Hepatic stellate cell (primary cell): ENCODE data around the gene RCN1.
"Not testable (repeated sequence)": the region's sequence is repeated elsewhere in the genome, so short reads cannot be mapped to it uniquely, and the experiment has no call there.

ENCODE experiments used
- DNase-seq: peaks from one replicate; pipeline ENCODE4 v3.0.0; 2011; ENCODE audit warnings: low spot score

Gene RCN1

DNA sequence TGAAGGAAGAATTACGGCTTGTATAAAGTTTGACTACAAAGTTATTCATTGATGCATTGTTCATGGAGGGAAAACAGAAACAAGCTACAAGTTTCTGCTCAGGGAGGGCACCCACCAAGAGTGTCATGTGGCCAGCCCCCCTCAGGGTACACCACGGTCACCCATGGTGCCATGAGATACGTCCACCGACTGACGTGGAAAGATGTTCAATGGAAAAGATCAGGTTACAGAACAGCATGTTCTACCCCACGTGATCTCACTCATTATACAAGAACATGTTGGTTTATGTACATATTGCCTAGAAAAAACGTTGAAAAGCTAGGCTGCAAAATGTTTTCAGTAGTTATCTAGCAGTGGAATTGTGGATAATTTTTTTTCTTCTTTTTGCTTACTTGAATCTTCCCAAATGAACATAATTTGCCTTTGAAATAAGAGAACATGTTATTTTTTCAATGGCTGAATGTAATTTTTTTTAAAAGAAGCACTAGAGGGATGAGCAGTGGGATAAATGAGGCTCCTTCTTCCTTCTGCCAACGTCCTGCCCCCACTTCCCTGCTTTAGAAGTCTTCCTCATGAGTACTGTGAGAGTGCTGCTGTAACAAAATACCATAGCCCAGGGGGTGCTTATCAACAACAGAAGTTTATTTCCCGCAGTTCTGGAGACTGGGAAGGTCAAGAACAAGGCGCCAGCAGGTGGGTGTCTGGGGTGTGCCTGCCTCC, 22.5 kb downstream of the RCN1 start:
- DNase-seq, result no peak

DNA sequence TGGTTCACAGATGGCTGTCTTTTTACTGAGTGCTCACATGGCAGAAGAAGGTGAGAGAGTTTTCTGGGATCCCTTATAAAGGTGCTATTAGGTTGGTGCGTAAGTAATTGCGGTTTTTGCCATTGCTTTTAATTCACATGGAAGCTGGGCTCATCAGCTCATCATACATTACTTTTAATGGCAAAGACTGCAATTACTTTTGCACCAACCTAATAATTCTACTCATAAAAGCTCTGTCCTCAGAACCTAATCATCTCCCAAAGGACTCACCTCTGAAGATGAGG, 23.0 kb downstream of the RCN1 start:
- DNase-seq, result no peak

GRCh38 chr11:32115446-32115845, 24.6 kb downstream of the RCN1 start:
- no peak for DNase-seq

DNA sequence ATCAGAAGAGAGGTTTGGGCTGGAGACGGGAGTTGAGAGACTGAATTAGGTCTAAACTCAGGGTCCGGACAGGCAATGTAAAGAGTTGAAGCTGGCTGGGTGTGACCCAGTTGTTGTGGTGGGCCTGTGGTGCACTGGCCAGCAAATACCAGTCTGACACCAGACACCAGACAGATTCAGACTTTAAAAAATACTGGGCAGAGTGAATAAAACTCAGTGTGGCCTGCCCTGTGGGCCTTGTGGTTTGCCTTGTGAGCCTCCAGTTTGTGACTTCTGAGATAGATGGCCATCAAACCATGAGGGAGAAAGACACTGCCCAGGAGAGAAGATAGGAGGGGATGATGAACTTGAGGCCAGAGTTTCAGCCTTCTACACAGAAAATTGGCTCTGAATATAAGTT, 25.8 kb downstream of the RCN1 start:
- no peak for DNase-seq

GRCh38 chr11:32118025-32118974, 27.4 kb downstream of the RCN1 start:
- DNase-seq, result no peak

- DNase-seq, result not testable (repeated sequence)
Measured at GRCh38 chr11:32119139-32119538, 28.3 kb downstream of the RCN1 start.

- no peak for DNase-seq
Measured at GRCh38 chr11:32121012-32121411, 30.1 kb downstream of the RCN1 start.

DNA sequence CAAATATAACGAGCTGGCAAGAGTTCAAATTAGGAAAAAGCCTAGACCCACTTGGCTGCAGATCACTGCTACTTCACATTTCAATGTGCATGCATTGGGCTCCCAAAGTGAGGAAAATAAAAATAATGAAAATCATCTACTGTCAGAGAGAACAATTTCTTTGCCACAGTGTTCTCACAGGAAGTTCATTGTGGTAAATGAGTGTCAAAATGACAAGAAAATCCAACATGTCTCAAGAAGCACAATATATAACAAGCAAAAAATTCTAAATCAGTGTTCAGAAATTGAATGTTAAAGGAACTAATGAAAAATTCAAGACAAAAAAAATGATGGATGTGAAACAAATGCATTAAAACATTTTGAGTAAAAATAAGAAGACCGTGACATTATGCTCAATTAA, 31.3 kb downstream of the RCN1 start:
- no peak for DNase-seq

- DNase-seq, result no peak
Measured at GRCh38 chr11:32131321-32131720, 40.4 kb downstream of the RCN1 start.

DNA sequence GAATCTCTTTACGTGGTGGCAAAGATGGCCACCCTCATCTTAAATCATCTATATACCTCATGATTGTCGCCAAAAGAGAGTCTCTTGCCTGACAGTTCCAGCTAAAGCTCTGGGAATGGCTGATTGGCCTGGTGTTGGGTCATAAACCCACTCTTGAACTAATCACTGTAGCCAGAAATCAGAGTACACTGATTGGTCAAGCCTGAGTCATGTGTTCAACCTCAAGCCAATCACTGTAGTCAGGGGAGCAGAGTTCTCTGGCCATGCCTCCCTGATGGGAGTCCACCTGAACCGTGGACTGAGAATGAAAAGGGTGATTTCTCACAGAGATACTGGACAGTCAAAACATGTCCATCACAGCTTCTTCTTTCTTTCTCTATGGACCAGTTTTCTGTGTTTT, 45.8 kb downstream of the RCN1 start:
- DNase-seq, result no peak

- DNase-seq, result peak; percentile 84
Measured at GRCh38 chr11:32137263-32137662, 46.4 kb downstream of the RCN1 start.

DNA sequence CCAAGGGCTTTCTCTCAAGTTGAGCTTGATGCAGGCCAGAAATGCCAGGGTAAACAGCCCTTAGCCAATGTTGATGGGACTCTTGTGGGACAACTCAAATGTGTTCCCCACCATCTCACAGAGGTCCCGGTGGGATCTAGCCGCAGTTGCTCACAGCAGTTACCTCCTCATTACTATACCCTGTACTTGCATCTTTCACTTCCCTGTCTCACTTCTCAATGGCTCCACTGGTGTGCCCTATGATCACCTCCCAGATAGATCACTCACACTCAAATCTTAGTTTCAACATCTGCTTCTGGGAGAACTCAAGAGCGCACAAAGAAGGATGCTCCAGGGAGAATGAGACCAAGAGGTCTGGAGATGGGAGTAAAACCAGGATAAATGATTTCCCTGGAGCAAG, 47.0 kb downstream of the RCN1 start:
- DNase-seq, result no peak

- DNase-seq, result no peak
Measured at GRCh38 chr11:32138902-32139301, 48.0 kb downstream of the RCN1 start.

DNA sequence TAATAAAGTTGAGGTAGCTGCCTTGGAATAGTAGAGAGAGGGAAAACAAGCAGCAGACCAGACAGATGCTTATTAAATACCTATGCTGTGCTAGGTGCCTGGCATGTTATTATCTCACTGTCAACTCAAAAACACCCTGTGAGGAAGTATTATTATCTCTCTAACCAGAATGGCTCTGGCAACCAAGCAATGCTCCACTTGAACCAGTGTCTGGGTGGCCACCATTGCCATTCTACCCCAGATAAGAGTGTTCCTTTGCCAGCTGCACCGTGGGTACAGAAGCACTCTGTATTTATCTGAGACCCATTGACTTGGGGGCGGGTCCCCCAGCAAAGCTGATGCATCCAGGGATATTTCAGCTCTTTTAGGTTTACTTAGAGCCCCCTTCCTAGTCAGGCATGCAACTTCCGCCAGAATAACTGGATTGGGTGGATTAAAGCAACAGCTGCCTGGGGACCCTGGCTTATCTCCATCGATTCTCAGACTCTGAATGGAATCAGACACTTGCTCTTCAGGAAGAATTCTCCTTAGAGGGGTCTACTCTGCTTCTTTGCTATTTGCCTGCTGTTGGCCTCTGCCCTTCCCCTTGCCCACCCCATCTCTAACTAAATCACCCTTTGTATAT, 49.1 kb downstream of the RCN1 start:
- no peak for DNase-seq

GRCh38 chr11:32141745-32142546, 51.1 kb downstream of the RCN1 start:
- DNase-seq, result no peak

- no peak for DNase-seq
Measured at GRCh38 chr11:32143378-32143777, 52.5 kb downstream of the RCN1 start.

DNA sequence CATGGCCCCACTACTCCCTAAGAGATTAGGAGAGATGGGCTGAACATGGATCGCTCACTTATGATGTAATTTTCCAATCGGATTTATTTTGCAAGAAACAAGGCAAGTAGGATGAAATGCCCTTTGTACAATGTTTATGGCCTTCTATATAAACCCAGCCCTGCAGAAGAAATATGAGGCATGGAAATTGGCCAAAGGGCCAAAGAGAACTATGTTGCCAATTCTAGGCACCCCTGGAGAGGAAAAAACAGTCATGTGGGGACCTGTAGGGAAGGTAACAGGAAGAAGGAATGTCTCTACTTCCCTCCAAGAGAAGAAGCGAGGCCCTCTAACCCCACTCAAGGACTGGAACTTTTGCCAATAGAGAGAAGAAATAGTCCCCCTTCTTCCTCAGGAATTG, 54.4 kb downstream of the RCN1 start:
- DNase-seq, result no peak

DNA sequence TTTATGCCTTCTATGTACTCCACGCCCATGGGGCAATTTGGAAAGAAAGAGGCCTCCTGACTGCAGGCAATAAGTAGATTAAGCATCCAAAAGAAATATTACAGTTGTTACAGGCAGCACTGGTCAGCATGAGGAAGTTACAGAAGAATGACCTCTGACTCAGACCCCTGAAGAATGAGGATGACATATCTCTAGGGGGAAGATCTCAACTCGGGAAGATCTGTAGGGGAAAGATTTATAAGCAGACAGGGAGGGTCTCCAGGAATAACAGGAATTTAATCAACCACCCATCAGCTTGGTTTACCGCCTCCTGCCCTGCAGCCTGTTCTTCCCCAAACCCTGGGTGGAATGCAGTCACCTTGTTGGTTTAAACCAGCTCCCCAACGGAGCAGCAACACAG, 58.0 kb downstream of the RCN1 start:
- DNase-seq, result no peak

DNA sequence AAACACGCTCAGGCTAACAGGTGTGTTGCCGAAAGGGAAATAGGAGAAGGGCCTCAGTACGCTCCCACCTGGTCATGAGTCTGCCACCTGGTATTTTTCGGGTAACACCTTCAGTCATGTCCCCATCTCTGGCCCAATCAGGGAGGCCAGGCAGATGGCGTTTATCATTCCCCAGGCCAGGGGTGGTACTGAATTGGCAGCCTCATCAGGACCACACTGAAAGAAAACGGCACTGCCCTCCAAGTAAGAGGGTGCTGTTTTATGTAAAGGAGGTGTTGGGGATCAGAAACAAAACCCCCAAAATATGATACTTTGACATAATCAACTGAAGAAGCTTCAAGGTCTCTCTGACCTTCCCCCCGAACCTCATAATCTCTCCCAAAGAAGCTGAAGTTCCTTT, 58.9 kb downstream of the RCN1 start:
- no peak for DNase-seq

GRCh38 chr11:32151027-32151426, 60.2 kb downstream of the RCN1 start:
- DNase-seq, result no peak

GRCh38 chr11:32152216-32152615, 61.3 kb downstream of the RCN1 start:
- no peak for DNase-seq

- no peak for DNase-seq
Measured at GRCh38 chr11:32152821-32153220, 61.9 kb downstream of the RCN1 start.
